Left lobe of liver (tissue), 2 donors: Measurements from ENCODE around the gene PMFBP1. TPM values are rescaled to one million over a fixed set of nuclear protein-coding genes. Genes with fewer than 3 reads are reported as not detected.

Experiments
- ATAC-seq: fragments of 200-7000 bp; cut with Tn5 transposase; one replicate; pipeline ENCODE4 v1.9.1; 2020; ENCODE audit warnings: mild to moderate bottlenecking, moderate library complexity
- DNase-seq: peaks from one replicate; pipeline ENCODE4 v3.0.0-alpha.2; 2020; ENCODE audit warnings: low spot score
- total RNA-seq: library from RNA; stranded (reverse); gene quantifications from one replicate; pipeline ENCODE4 v1.2.1, GENCODE V29; 2021
- donor health status: DM: no; HTN: no; CAD: no; lungs with moderate emphysema.
- donor health status: DM: no; HTN: yes; CAD: no.

PMFBP1 gene
- total RNA-seq, 1 donor from 2014 or later: 0.48 TPM

GRCh38 chr16:72131036-72131435 is 40.9 kb downstream of the PMFBP1 start:
- no peak for ATAC-seq
- DNase-seq: no peak

DNA sequence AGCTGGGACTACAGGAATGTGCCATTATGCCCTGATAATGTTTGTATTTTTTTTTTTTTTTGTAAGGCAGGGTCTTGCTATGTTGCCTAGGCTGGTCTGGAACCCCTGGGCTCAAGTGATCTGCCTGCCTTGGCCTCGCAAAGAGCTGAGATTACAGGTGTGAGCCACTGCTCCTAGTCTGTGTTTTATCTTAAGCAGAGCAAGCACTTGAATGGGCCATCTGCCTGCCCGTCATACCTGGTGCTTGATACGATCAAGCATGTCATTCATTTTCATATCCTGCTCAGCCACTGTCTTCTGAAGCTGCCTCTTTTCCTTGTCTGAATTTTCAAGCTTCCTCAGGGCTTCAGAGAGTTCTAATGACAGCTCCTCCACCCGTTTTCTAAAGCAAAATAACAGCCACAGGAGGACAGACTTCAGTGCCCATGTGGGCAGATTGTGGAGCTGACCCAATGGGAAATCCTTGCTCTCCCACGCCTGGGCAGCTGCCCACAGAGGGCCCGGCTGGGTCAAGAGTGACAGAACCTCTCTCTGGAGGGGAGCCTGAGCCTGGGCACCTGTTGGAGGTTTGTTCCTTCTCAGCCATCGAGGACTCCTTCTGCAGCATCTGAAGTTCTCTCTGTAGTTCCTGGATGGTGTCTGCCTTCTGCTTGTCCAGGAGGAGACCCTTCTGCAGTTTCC is 41.8 kb downstream of the PMFBP1 start:
- ATAC-seq: no peak
- DNase-seq: no peak

DNA sequence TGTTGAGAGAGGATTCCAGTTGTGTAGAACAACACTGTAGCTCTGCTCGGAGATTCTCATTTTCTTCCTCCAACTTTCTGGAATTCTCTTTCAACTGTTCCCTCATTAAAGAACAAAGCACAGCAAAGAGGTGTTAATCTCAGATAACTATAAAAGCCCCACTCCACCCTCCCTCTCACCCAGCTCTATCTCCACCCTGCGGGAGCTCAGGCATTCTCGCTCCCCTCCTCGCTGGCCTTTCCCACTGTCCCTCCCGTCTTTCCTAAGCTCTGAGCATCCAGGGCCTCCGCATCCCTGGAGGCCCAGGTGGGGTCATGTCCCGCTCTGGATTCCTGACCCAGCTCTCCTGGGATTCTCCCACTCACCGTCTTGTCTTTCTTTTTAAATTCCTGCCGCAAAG is 43.3 kb downstream of the PMFBP1 start:
- DNase-seq (no peak), ATAC-seq (no peak)

GRCh38 chr16:72126429-72126765 is 45.6 kb downstream of the PMFBP1 start:
- ATAC-seq: peak; percentile 25
- no peak for DNase-seq

DNA sequence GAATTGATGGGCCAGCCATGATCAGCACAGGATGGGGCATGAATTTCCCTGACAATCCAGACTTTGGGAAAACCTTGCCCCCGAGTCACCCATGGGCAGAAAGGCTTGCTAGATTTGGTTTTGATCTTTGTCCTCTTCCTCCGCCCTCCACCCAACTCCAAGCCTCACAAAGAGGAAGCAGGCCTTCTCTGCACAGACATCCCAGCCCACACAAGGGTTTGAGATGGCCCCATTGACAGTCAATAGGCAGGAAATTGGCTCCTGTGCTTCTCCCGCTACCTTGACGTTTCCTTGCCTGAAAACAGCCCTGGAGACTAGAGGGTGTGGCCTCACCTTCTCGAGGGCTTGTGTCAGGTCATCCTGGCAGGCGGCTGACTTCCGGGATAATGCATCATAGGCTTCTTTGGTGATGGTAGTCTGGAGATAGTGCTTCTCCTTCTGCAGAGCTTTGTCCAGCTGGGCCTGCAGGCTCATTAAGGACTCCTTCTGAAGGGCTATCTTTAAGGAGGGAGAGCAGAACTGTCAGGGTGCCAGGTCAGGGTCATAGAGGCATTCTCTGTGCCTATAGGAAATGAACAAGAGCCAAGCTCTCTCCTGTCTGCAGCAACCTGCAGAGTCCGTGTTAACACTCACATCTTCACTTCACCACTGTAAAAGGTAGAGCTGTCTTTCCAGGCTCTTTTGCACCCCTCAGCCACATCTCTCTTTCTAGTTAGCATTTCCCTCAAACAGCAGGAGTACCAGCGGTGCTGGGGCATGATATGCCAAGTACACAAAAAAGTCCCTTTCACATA is 46.1 kb downstream of the PMFBP1 start:
- ATAC-seq (no peak), DNase-seq (no peak)

GRCh38 chr16:72124761-72125634 is 47.0 kb downstream of the PMFBP1 start:
- peak; percentile 68 for DNase-seq
- peak; percentile 95 for ATAC-seq

- no peak for ATAC-seq
- no peak for DNase-seq
Observed at GRCh38 chr16:72124148-72124547, 47.8 kb downstream of the PMFBP1 start.

DNA sequence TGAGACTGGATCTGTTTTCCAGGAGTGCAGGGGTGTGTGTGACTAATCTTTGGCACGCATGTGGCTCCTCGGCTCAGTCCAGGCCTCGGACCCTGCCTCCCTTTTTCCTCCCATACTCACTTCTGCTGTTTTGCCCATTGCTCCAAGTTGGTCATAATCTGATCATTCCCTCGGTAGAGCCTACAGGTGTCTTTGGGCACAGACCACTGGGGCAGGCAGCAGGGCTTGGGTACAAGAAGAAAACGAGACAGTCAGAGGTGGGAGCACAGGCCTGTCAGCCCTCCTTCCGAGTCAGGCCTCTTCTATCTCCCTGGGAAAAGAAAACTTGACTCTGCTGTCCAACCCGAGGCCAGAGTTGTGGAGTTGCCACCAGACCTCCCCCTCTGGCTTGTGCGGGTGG is 48.5 kb downstream of the PMFBP1 start:
- ATAC-seq (no peak), DNase-seq (no peak)

GRCh38 chr16:72122916-72123315 is 49.0 kb downstream of the PMFBP1 start:
- no peak for DNase-seq
- ATAC-seq: no peak

- no peak for DNase-seq
- no peak for ATAC-seq
Observed at GRCh38 chr16:72122308-72122707, 49.6 kb downstream of the PMFBP1 start.

- ATAC-seq: no peak
Observed at GRCh38 chr16:72120026-72120425, 51.9 kb downstream of the PMFBP1 start.

DNA sequence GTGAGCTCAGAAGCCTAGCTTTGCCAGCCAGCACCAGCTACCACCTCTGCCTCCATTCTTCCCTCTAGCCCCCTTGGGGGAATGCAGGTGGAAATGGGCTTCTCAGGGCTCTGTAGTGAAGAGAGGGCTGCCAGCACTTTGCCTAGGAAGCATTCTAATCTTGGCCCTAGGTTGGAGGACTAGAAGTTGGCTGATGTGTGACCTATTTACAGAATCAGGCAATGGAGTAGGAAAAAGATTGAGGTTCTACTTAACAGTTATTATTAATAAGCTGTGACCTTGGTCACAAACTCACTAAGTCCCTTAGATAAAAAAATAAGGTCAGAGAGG is 58.4 kb downstream of the PMFBP1 start:
- ATAC-seq (no peak), DNase-seq (no peak)

More at GRCh38 chr16:72120026-72120425, 51.9 kb downstream of the PMFBP1 start:
- no peak for DNase-seq

DNA sequence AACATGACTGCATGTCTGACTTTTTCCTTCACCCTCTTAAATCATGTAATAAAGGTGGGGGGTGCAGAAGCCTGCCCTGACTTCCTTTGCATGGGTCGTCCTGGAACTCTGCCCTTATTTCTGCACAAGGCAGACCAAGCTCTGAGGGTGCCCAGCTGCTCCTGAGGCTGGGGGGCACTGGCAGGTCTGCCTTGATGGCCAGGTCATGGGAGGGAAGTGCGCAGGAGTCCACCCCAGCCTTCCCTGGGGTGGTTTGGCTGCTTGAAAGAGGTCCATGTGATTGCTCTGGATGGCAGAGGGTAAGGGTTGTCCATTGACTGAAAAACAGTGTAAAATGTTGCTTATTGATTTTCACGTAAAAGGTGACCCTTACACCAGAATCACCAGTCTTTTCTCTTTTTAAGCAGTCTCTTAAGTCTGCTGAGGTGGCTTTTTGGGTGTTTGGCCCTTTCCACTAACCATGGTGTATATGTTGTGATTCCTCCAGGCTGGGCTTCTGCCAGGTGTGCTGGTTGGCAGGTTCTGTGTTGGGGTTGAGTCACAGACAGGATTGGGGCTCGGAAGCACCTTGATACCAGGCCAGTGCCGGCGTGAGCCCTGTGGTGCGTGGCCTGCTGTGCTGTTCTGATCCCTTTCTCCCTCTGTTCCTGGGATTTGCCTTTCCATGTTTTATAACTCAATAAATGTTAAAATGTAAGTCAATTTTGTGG is 58.9 kb downstream of the PMFBP1 start:
- no peak for ATAC-seq
- no peak for DNase-seq

- DNase-seq: no peak
- no peak for ATAC-seq
Observed at GRCh38 chr16:72112452-72112792, 59.5 kb downstream of the PMFBP1 start.

DNA sequence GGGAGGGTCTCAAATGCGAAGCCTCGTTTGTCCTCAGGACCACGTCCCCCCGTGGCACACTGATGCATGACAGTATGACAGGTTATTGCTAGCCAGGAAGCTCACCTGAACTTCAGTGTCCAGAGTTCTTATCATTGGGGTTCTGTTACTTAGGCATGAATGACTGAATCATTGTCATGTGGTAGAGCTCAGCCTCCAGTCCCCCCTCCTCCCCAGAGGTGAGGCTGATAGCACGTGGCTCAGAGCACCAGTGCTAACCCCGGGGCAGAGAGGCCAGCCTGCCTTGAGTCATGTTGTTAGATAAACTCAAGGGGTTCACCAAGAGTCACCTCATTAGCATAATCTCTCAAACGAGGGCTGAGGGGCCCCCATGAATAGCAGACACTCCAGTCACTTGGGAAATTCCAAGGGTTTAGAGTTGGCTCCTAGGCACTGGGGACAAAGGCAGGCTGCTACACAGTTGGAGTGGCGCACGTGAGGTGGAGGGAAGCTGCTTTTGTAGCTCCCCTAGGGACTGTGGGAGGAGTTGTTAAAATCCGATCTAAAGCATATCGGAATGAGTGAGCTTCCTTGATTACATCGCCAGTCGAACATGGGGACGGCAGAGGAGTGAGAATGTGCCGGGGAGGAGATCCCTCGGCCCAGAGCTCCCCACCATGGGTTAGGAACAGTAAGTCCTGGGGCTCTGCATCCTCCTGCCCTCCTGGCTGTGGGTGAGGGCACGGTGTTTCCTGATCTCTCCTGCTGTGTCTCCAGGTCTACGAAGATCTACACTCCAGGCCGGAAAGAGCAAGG is 60.1 kb downstream of the PMFBP1 start:
- DNase-seq (no peak), ATAC-seq (no peak)

GRCh38 chr16:72110662-72111615 is 61.0 kb downstream of the PMFBP1 start:
- DNase-seq (no peak), ATAC-seq (no peak)

DNA sequence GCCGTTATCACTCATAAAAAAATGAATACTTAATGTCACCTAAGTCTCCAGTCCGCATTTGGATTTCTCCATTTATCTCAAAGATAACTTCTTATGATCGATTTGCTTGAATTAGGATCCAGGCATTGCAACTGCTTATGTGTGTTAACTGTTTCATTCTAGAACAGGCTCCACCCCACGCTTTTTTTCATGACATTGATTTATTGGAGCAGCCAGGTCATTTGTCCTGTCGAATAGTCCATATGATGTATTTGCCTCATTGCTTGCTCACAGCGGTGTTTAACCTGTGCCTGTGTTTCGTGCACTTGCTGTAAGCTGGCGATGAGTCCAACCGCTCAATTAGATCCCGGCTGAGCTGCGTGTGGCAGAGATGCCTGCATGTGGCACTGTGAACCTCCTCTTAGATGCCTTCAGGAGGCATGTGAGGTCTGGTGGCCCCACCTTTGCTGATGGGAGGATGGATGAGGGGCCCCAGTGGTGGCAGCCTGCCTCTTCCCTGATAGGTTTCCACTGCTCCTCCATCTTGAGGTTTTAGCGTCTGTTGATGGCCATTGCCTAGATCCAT is 61.9 kb downstream of the PMFBP1 start:
- no peak for ATAC-seq
- DNase-seq: no peak

DNA sequence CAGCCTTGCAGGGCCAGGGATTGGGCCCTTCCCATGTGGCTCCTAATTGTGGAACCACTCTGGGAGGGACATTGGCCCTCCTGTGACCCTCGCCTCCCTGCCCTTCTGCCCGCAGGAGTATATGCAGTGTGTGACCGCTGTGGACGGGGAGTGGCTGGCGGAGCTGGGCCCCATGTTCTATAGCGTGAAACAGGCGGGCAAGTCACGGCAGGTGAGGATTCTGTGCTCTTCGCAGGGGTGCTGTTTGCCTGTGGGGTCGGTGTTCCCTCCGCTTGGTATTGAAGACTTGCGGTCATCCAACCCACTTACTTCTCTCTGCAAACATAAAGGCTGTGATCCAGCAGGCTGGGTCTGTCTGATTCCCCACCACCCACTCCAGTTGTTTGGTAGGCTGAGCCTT is 62.7 kb downstream of the PMFBP1 start:
- ATAC-seq: no peak

More for the DNA sequence above, 62.7 kb downstream of the PMFBP1 start:
- no peak for DNase-seq
